Esophagus squamous epithelium (tissue), 4 donors: ENCODE measurements around the gene PDE10A.

Experiments
- POLR2A ChIP-seq, 4 donors: fragments of 450-650 bp; IDR thresholded peaks; one replicate each; pipeline ENCODE4 v1.6.1; 2017; ENCODE audit warnings: antibody characterized with exemption in 4 of 4, mild to moderate bottlenecking in 4 of 4, moderate library complexity in 3 of 4
- TF ChIP-seq, protein P1 (sequence below), 6 experiments: fragments of 450-650 bp in 4 of 6; fragments of 200-600 bp in 2 of 6; sonication (generic) in 2 of 6; IDR thresholded peaks; one replicate each; pipeline ENCODE4 v1.5.1; 2016 to 2019; ENCODE audit warnings: antibody characterized with exemption in 6 of 6, mild to moderate bottlenecking in 4 of 6, moderate library complexity in 4 of 6

DNA sequence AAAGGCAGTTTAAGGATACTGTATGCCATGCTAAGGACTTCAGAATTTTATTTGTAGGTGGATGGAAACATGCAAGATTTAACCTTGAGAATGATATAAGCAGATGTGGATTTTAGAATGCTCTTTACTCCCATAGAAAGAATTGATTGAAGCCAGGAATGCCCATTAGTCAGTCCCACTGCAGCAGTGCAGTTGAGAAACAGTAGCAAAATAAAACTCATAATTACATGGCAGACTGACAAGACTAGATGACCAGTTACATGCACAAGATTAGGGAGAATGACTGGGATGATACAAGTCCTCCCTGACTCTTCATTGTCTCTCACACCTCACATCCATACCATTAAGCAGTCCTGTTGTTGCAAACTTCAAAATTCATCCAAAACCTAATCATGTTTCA is 83.9 kb downstream of the PDE10A start:
- no peak for TF ChIP-seq POLR2A (IDR thresholded peaks at IDR 0.05)
- TF ChIP-seq, protein P1, sequence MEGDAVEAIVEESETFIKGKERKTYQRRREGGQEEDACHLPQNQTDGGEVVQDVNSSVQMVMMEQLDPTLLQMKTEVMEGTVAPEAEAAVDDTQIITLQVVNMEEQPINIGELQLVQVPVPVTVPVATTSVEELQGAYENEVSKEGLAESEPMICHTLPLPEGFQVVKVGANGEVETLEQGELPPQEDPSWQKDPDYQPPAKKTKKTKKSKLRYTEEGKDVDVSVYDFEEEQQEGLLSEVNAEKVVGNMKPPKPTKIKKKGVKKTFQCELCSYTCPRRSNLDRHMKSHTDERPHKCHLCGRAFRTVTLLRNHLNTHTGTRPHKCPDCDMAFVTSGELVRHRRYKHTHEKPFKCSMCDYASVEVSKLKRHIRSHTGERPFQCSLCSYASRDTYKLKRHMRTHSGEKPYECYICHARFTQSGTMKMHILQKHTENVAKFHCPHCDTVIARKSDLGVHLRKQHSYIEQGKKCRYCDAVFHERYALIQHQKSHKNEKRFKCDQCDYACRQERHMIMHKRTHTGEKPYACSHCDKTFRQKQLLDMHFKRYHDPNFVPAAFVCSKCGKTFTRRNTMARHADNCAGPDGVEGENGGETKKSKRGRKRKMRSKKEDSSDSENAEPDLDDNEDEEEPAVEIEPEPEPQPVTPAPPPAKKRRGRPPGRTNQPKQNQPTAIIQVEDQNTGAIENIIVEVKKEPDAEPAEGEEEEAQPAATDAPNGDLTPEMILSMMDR (IDR thresholded peaks at IDR 0.05): no peak
